Measurements from ENCODE around the gene ZFYVE19.

GRCh38 chr15:40789999-40790398, 16.9 kb upstream of the ZFYVE19 start:
- no peak for TF ChIP-seq CTCF (conservative IDR thresholded peaks at IDR 0.05; ENCODE audit: low read depth in 2 of 2)
- TF ChIP-seq REST (IDR thresholded peaks at IDR 0.05; ENCODE audit: unreplicated experiment) = no peak
- no peak for TF ChIP-seq CREB1 (CRISPR knock-in tag; IDR thresholded peaks at IDR 0.05; ENCODE audit: low read depth)
- no peak for TF ChIP-seq POLR2AphosphoS5 (IDR thresholded peaks at IDR 0.05; ENCODE audit: low read depth)
